Upper lobe of left lung (tissue), 6 donors: ENCODE data around the gene EYS. TPM values are rescaled to one million over a fixed set of nuclear protein-coding genes. Genes with fewer than 3 reads are reported as not detected.
"Not testable (repeated sequence)": the region's sequence is repeated elsewhere in the genome, so short reads cannot be mapped to it uniquely, and the experiment has no call there.

Experiments
- ATAC-seq, 2 donors: fragments of 200-7000 bp; cut with Tn5 transposase; one replicate each; pipeline ENCODE4 v1.9.1; 2022; ENCODE audit warnings: mild to moderate bottlenecking in 2 of 2, moderate library complexity in 2 of 2; ENCODE audit not compliant: low FRiP score in 2 of 2
- DNase-seq, 2 donors: peaks; one replicate each; pipeline ENCODE4 v3.0.0-alpha.2; 2019 to 2020
- H3K27ac ChIP-seq, 4 donors: fragments of 200-600 bp; sonication (generic); one replicate each; pipeline ENCODE4 v1.5.1; 2016 to 2019
- H3K27me3 ChIP-seq, 4 donors: fragments of 200-600 bp; sonication (generic); one replicate each; pipeline ENCODE4 v1.5.1; 2017 to 2019
- H3K36me3 ChIP-seq, 4 donors: fragments of 200-600 bp; sonication (generic); one replicate each; pipeline ENCODE4 v1.5.1; 2016 to 2019
- H3K4me1 ChIP-seq, 4 donors: fragments of 200-600 bp; sonication (generic); one replicate each; pipeline ENCODE4 v1.5.1; 2018 to 2019
- H3K4me3 ChIP-seq, 4 donors: fragments of 200-600 bp; sonication (generic); one replicate each; pipeline ENCODE4 v1.5.1; 2017 to 2019; ENCODE audit warnings: mild to moderate bottlenecking in 2 of 4, moderate library complexity in 1 of 4
- H3K9me3 ChIP-seq, 4 donors: fragments of 200-600 bp; sonication (generic); one replicate each; pipeline ENCODE4 v1.5.1; 2018 to 2019
- CTCF ChIP-seq, 6 experiments: fragments of 450-650 bp in 4 of 6; fragments of 200-600 bp in 2 of 6; sonication (generic) in 2 of 6; IDR thresholded peaks; one replicate each; pipeline ENCODE4 v1.5.1; 2016 to 2019; ENCODE audit warnings: antibody characterized with exemption in 6 of 6
- EP300 ChIP-seq, 4 donors: sonication (generic); formaldehyde crosslinking; IDR thresholded peaks; one replicate each; pipeline ENCODE4 v1.5.1; 2017; ENCODE audit warnings: antibody characterized with exemption in 4 of 4, control low read depth in 2 of 4
- POLR2A ChIP-seq, 4 donors: fragments of 450-650 bp; IDR thresholded peaks; one replicate each; pipeline ENCODE4 v1.5.1; 2016 to 2017; ENCODE audit warnings: antibody characterized with exemption in 4 of 4, mild to moderate bottlenecking in 2 of 4
- POLR2AphosphoS5 ChIP-seq, 2 donors: sonication (generic); formaldehyde crosslinking; IDR thresholded peaks; one replicate each; pipeline ENCODE4 v1.5.1; 2017; ENCODE audit warnings: antibody characterized with exemption in 2 of 2
- WGBS, 2 donors: methylation state at CpG; one replicate each; pipeline ENCODE4 v1.1.5; 2017 to 2018; 5-methylcytosine and 5-hydroxymethylcytosine counted together
- total RNA-seq, 6 donors: library from RNA; depleted of rRNA in 4 of 6; stranded (reverse); fragments of >200 nt in 4 of 6; gene quantifications; one replicate each; pipeline versions ENCODE4 v1.1.0 to v1.2.1, GENCODE V29; 2016 to 2021
- donor health status: DM: no; HTN: no; CAD: no; lungs with moderate emphysema.
- donor health status: DM: no; HTN: yes; CAD: no; lungs with severe emphysema.

Gene EYS
- total RNA-seq, 6 donors from 2014 or later = under 0.01 to 0.46 (median 0.28) TPM; not detected in 2

DNA sequence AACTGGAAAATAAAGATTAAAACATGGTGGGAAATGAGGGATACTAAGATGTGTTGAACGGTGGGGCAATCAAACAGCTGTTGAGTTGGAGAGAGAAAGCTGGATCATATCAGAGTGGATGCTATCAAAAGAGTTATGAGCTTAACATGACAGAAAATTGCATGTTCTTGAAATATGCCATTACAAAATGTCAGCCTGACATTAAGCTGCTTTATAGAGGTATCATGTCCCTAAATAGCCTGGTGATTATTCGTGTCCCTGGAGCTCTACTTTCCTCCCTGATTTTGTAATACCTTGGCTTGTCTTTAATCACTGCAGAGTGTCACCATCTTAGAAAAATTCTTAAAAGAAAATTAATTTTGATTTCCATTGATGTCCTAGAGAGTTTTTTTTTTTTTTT lies 1848.3 kb downstream of the EYS start:
- Histone ChIP-seq H3K27me3 (no peaks in the 10 kb centered on the region), H3K36me3 (no peaks in the 10 kb centered on the region), H3K4me1 (no peaks in the 10 kb centered on the region), H3K4me3 (no peak overlapping the region), H3K27ac (no peak overlapping the region), H3K9me3 (no peaks in the 10 kb centered on the region)
- DNase-seq (no peak), ATAC-seq (no peak)
- TF ChIP-seq POLR2A (IDR thresholded peaks at IDR 0.05) = no peak
- TF ChIP-seq CTCF (IDR thresholded peaks at IDR 0.05) = no peak
- no peak for TF ChIP-seq POLR2AphosphoS5 (IDR thresholded peaks at IDR 0.05)
- no peak for TF ChIP-seq EP300 (IDR thresholded peaks at IDR 0.05)
- WGBS, 2 donors = 69 to 89% methylated on average over 2 of the region's 2 CpGs

DNA sequence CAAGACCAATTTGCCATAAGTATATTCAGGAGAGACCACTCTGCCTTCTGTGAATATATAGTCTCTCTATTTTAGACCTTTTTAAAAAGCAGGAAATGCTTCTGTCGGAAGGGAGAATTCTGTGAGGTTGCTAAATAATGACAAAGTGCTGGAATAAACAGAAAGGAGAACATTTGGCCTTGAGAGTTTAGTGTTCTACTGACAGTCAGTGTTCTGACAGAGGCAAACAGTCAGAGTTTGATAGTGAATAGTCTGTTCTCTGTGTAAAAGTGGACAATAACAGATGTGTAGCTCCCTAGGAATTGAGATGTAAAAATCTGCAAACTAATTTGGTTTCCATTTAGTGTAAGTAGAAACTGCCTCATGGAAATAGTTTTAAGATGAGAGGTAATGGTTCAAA lies 1850.8 kb downstream of the EYS start:
- WGBS, 2 donors = 41 to 42% methylated on average over 1 of the region's 1 CpG
- ATAC-seq = no peak

DNA sequence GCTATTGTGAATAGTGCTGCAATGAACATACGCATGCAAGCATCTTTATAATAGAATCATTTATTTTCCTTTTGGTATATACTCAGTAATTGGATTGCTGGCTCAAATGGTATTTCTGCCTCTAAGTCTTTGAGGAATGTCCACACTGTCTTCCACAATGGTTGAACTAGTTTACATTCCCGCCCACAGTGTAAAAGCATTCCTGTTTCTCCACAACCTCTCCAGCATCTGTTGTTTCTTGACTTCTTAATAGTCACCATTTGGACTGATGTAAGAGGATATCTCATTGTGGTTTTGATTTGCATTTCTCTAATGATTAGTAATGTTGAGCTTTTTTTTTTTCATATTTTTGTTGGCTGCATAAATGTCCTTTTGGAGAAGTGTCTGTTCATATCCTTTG lies 1862.7 kb downstream of the EYS start:
- Histone ChIP-seq H3K9me3 (no peaks in the 10 kb centered on the region), H3K27ac (no peak overlapping the region), H3K36me3 (no peaks in the 10 kb centered on the region), H3K27me3 (no peaks in the 10 kb centered on the region), H3K4me1 (no peaks in the 10 kb centered on the region), H3K4me3 (no peak overlapping the region)
- DNase-seq (no peak), ATAC-seq (no peak)
- WGBS, 2 donors = 90 to 93% methylated on average over 2 of the region's 2 CpGs
- TF ChIP-seq CTCF (IDR thresholded peaks at IDR 0.05) = no peak
- no peak for TF ChIP-seq EP300 (IDR thresholded peaks at IDR 0.05)
- TF ChIP-seq POLR2A (IDR thresholded peaks at IDR 0.05) = no peak
- TF ChIP-seq POLR2AphosphoS5 (IDR thresholded peaks at IDR 0.05) = no peak

More for the DNA sequence above, 1850.8 kb downstream of the EYS start:
- Histone ChIP-seq H3K4me1 (no peaks in the 10 kb centered on the region), H3K27ac (no peak overlapping the region), H3K36me3 (no peaks in the 10 kb centered on the region), H3K4me3 (no peak overlapping the region), H3K27me3 (no peaks in the 10 kb centered on the region), H3K9me3 (no peaks in the 10 kb centered on the region)
- no peak for TF ChIP-seq POLR2A (IDR thresholded peaks at IDR 0.05)
- TF ChIP-seq POLR2AphosphoS5 (IDR thresholded peaks at IDR 0.05) = no peak
- no peak for TF ChIP-seq EP300 (IDR thresholded peaks at IDR 0.05)
- TF ChIP-seq CTCF (IDR thresholded peaks at IDR 0.05) = no peak
- no peak for DNase-seq

- H3K9me3 ChIP-seq = no peaks in the 10 kb centered on the region
- no peak overlapping the region for H3K27ac ChIP-seq
- TF ChIP-seq POLR2AphosphoS5 (IDR thresholded peaks at IDR 0.05) (no peak), POLR2A (IDR thresholded peaks at IDR 0.05) (no peak), CTCF (IDR thresholded peaks at IDR 0.05) (no peak), EP300 (IDR thresholded peaks at IDR 0.05) (no peak)
- no peak overlapping the region for H3K4me3 ChIP-seq
- H3K4me1 ChIP-seq = no peaks in the 10 kb centered on the region
- ATAC-seq = no peak
- no peaks in the 10 kb centered on the region for H3K36me3 ChIP-seq
- no peak for DNase-seq
- H3K27me3 ChIP-seq = no peaks in the 10 kb centered on the region
- WGBS, 2 donors = 66 to 68% methylated on average over 2 of the region's 2 CpGs
Measured at GRCh38 chr6:63839485-63839884, 1867.5 kb downstream of the EYS start.

- H3K27me3 ChIP-seq, DNase-seq, H3K4me1 ChIP-seq, H3K4me3 ChIP-seq, H3K27ac ChIP-seq, H3K36me3 ChIP-seq, ATAC-seq, H3K9me3 ChIP-seq: not testable (repeated sequence)
- WGBS, 2 donors = 81 to 90% methylated on average over 1 of the region's 1 CpG
Measured at GRCh38 chr6:63828678-63829077, 1878.3 kb downstream of the EYS start.
